ENCODE measurements around the gene KCNMA1. TPM values are rescaled to one million over a fixed set of nuclear protein-coding genes. Genes with fewer than 3 reads are reported as not detected.

KCNMA1 gene
- total RNA-seq, 1 donor from 2014 or later, result 94.3 TPM

DNA sequence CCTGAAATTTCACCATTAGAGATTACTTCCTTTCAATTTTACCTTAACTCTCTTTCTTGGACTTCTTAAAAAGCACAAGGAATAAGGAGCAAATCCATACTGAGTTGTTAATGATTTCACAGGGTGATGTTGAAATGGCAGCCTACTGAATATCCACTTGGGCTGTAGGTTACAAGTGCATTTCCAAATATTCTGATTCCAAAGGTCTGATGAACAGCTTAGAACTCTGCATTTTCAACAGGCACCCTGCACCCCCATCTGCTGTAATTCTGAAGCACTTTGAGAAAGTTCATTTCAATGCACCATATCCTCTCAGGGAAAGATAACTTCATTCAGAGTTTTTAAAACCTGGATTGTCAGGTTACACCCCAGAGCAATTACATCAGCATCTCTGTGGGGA lies 368.4 kb downstream of the KCNMA1 start:
- H3K4me3 ChIP-seq, result no peak overlapping the region
- H3K27ac ChIP-seq, result no peak overlapping the region
- H3K36me3 ChIP-seq, result no peaks in the 10 kb centered on the region
- H3K9me3 ChIP-seq, result no peaks in the 10 kb centered on the region
- peaks cover 10% of the 10 kb centered on the region for H3K4me1 ChIP-seq
- TF ChIP-seq POLR2A (IDR thresholded peaks at IDR 0.05) (no peak), POLR2AphosphoS5 (IDR thresholded peaks at IDR 0.05; ENCODE audit: insufficient read depth in 1 of 2, low read depth in 1 of 2) (no peak)
- TF ChIP-seq, protein P1, sequence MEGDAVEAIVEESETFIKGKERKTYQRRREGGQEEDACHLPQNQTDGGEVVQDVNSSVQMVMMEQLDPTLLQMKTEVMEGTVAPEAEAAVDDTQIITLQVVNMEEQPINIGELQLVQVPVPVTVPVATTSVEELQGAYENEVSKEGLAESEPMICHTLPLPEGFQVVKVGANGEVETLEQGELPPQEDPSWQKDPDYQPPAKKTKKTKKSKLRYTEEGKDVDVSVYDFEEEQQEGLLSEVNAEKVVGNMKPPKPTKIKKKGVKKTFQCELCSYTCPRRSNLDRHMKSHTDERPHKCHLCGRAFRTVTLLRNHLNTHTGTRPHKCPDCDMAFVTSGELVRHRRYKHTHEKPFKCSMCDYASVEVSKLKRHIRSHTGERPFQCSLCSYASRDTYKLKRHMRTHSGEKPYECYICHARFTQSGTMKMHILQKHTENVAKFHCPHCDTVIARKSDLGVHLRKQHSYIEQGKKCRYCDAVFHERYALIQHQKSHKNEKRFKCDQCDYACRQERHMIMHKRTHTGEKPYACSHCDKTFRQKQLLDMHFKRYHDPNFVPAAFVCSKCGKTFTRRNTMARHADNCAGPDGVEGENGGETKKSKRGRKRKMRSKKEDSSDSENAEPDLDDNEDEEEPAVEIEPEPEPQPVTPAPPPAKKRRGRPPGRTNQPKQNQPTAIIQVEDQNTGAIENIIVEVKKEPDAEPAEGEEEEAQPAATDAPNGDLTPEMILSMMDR (IDR thresholded peaks at IDR 0.05), result no peak
- no peaks in the 10 kb centered on the region for H3K27me3 ChIP-seq
- no peak for DNase-seq (ENCODE audit: extremely low spot score in 2 of 2)
- intact Hi-C loops (cut with DNase I), result no loop called here

DNA sequence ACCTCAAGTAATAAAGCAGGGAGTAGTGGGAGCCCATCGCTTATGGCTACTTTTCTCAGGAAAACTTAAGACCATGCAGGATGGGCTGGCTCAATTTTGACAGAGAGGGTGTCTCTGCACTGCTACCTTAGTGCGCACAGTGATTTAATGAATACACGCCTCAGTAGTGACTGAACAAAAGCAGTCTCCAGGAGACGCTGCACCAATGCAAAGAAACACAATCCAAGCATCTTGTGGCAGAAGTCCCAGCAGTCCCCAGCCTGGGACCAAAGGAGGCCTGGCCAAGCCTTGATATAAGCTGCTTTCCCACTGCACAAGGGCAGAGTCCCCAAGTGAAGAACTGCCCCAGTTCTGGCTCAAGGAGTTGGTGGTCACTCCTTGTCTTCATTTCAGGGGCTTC lies 368.9 kb downstream of the KCNMA1 start:
- no peaks in the 10 kb centered on the region for H3K36me3 ChIP-seq
- H3K9me3 ChIP-seq, result no peaks in the 10 kb centered on the region
- no peaks in the 10 kb centered on the region for H3K27me3 ChIP-seq
- peaks cover 9% of the 10 kb centered on the region for H3K4me1 ChIP-seq
- intact Hi-C loops (cut with DNase I), result no loop called here
- TF ChIP-seq POLR2A (IDR thresholded peaks at IDR 0.05) (no peak), POLR2AphosphoS5 (IDR thresholded peaks at IDR 0.05; ENCODE audit: insufficient read depth in 1 of 2, low read depth in 1 of 2) (no peak)
- TF ChIP-seq, protein P1 (IDR thresholded peaks at IDR 0.05), result no peak
- no peak overlapping the region for H3K4me3 ChIP-seq
- DNase-seq (ENCODE audit: extremely low spot score in 2 of 2), result no peak
- no peak overlapping the region for H3K27ac ChIP-seq

DNA sequence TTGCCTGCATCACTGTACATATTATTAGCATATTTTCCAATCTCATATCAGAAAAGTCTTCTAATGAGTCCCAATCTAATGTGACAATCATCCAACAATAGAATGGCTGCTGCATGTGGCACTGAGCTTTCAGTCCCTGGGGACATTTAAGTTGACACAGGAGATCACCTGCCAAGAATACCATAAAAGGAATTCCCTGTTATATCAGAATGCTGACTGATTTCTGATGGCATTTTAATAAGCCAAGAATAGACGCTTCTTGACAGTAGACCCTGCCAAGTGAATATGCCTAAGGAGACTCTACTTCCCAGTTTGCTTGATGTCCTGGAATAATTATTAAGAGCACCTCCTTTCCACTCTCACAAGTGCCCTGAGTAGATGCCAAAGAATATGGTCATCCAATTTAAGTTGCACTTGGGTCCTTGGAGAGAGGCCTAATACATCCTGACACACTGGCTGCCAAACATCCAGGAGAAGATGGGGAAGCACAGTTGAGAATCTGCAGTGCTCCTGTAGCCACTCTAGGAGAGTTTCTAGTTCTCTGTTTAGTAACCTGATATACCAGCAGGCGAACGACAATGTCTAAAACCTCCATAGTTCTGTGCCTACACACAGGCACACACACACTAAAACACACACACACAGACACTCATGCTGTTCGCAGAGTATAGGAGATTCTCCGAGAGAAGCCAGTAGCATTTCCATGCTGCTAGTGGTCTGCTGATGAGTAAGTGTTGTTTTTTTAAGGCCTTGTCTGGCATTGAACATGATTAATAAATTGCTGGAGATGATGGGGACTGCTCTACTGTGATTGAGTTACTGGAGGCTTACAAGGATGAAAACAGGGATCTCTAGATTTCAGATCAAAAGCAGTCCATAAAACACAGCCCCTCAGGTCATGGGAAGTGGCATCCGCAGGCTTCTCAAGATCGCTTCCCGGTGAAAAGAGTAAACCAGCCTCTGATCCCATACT lies 369.6 kb downstream of the KCNMA1 start:
- TF ChIP-seq POLR2AphosphoS5 (IDR thresholded peaks at IDR 0.05; ENCODE audit: insufficient read depth in 1 of 2, low read depth in 1 of 2) (no peak), POLR2A (IDR thresholded peaks at IDR 0.05) (no peak)
- TF ChIP-seq, protein P1 (IDR thresholded peaks at IDR 0.05), result no peak
- peaks cover 2% of the 10 kb centered on the region for H3K4me1 ChIP-seq
- no peaks in the 10 kb centered on the region for H3K9me3 ChIP-seq
- no peak overlapping the region for H3K27ac ChIP-seq
- H3K4me3 ChIP-seq, result no peak overlapping the region
- intact Hi-C loops (cut with DNase I), result no loop called here
- H3K27me3 ChIP-seq, result no peaks in the 10 kb centered on the region
- no peaks in the 10 kb centered on the region for H3K36me3 ChIP-seq
- DNase-seq (ENCODE audit: extremely low spot score in 2 of 2), result no peak

DNA sequence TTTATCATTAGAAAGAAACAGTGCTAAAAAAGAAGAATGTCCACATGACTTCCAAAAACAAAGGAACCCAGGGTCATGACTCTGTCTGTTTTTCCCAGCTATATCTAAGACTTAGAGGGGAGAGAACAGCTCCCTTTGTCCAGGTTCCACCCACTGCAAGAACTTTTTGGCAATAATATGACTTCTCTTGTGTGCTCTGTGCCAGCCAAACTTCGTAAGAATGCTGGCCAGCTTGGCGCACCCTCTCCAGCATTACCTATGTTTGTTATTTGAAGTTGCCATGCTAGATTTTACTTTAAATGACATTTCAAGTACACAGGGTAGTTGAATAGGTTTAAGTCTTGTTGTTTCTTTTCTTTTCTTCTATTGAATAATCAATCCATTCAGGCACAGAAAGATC lies 371.4 kb downstream of the KCNMA1 start:
- H3K27ac ChIP-seq, result no peak overlapping the region

More for the DNA sequence above, 371.4 kb downstream of the KCNMA1 start:
- H3K36me3 ChIP-seq, result no peaks in the 10 kb centered on the region
- no peak for DNase-seq (ENCODE audit: extremely low spot score in 2 of 2)
- TF ChIP-seq, protein P1 (IDR thresholded peaks at IDR 0.05), result no peak
- peak in 1 of 2 donors; percentile 15 for TF ChIP-seq POLR2AphosphoS5 (IDR thresholded peaks at IDR 0.05; ENCODE audit: insufficient read depth in 1 of 2, low read depth in 1 of 2)
- TF ChIP-seq POLR2A (IDR thresholded peaks at IDR 0.05), result no peak
- no peaks in the 10 kb centered on the region for H3K4me1 ChIP-seq
- H3K4me3 ChIP-seq, result no peak overlapping the region
- intact Hi-C loops (cut with DNase I), result no loop called here
- H3K27me3 ChIP-seq, result no peaks in the 10 kb centered on the region
- no peaks in the 10 kb centered on the region for H3K9me3 ChIP-seq

Data from vagina (tissue), 2 donors.